Iris pigment epithelial cell (primary cell): ENCODE data around the gene USP10.
A peak's percentile ranks its signal among the peaks of the same experiment; 100 is the strongest.

ENCODE experiments used
- DNase-seq: peaks from one replicate; pipeline ENCODE4 v3.0.0-alpha.2; 2011; ENCODE audit warnings: low read depth

The USP10 gene

GRCh38 chr16:84804326-84804725 lies 104.5 kb downstream of the USP10 start:
- no peak for DNase-seq

- peak; percentile 96 for DNase-seq
Measured at GRCh38 chr16:84806256-84806889, 106.6 kb downstream of the USP10 start.

GRCh38 chr16:84806890-84807258 lies 107.1 kb downstream of the USP10 start:
- DNase-seq: no peak

- no peak for DNase-seq
Measured at GRCh38 chr16:84807776-84808175, 108.0 kb downstream of the USP10 start.

GRCh38 chr16:84808826-84809225 lies 109.0 kb downstream of the USP10 start:
- DNase-seq: no peak

GRCh38 chr16:84810518-84811273 lies 110.9 kb downstream of the USP10 start:
- peak; percentile 97 for DNase-seq

GRCh38 chr16:84811529-84811928 lies 111.7 kb downstream of the USP10 start:
- DNase-seq: no peak

- DNase-seq: no peak
Measured at GRCh38 chr16:84813141-84813934, 113.5 kb downstream of the USP10 start.

- no peak for DNase-seq
Measured at GRCh38 chr16:84815462-84815861, 115.7 kb downstream of the USP10 start.

- no peak for DNase-seq
Measured at GRCh38 chr16:84816023-84816422, 116.2 kb downstream of the USP10 start.

- no peak for DNase-seq
Measured at GRCh38 chr16:84816485-84816884, 116.7 kb downstream of the USP10 start.

- DNase-seq: no peak
Measured at GRCh38 chr16:84817206-84817605, 117.4 kb downstream of the USP10 start.

GRCh38 chr16:84817613-84818012 lies 117.8 kb downstream of the USP10 start:
- DNase-seq: no peak

GRCh38 chr16:84818133-84818532 lies 118.3 kb downstream of the USP10 start:
- no peak for DNase-seq

- no peak for DNase-seq
Measured at GRCh38 chr16:84818989-84819643, 119.3 kb downstream of the USP10 start.

- peak; percentile 89 for DNase-seq
Measured at GRCh38 chr16:84819644-84820304, 120.0 kb downstream of the USP10 start, which contains the start of gene CRISPLD2. CRISPLD2 (plus strand) TSS chr16:84819985; CDS start chr16:84838496, 18,511 bp downstream.

GRCh38 chr16:84820305-84820684 lies 120.5 kb downstream of the USP10 start:
- DNase-seq: no peak

- DNase-seq: no peak
Measured at GRCh38 chr16:84820771-84821170, 121.0 kb downstream of the USP10 start.

- no peak for DNase-seq
Measured at GRCh38 chr16:84821179-84821578, 121.4 kb downstream of the USP10 start.

- DNase-seq: no peak
Measured at GRCh38 chr16:84821728-84822689, 122.2 kb downstream of the USP10 start.

- DNase-seq: no peak
Measured at GRCh38 chr16:84822990-84823389, 123.2 kb downstream of the USP10 start.
